ENCODE data around the gene ZNF117. TPM values are rescaled to one million over a fixed set of nuclear protein-coding genes. Genes with fewer than 3 reads are reported as not detected.
A peak's percentile ranks its signal among the peaks of the same experiment; 100 is the strongest.

ZNF117 gene
- total and polyA plus RNA-seq, 9 of the 15 experiments (the other 6 are each of a cell fraction or from before 2014, with no cell fraction given): 2.5 to 18.9 (median 14.1) TPM

DNA sequence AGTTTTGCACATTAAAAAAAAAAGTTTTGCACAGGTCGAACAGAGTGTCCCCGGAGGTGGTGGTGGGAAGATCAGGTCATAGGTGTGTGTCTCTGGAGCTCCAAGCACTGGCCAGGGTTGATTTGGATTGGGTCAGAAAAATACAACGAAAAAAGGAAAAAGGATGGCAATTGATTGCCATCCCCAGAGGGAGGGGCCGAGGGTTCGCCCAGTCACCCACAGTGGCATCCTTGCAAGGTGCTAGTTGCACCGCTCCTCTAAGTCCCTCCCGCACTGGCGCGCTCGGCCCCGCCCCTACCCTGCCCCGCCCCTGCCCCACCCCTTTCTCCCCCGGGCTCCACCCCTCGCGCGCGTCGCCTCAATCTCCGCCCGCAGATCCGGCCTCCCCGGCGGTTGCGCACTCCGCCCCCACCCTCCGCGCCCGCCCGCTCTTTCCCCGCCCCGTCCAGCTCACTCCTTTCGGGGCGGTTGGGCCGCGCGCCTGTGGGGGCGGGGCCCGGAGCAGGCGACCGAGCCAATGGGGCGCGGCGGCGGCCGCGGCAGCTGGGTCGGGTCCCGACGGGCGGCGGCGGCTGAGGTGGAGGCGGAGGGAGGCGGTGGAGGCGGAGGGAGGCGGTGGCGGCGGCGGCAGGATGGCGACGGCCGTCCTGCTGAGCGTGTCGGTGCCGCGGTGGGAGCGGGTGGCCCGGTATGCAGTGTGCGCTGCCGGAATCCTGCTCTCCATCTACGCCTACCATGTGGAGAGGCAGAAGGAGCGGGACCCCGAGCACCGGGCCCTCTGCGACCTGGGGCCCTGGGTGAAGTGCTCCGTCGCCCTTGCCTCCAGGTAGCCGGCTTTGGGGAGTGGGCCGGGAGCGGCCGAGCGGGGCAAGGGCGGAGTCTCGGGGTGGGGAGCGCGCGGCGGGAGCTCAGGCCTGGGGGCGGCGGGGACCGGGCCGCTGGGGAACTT lies 47.2 kb upstream of the ZNF117 start (continued):
- TF ChIP-seq NCOA1 (IDR thresholded peaks at IDR 0.05; ENCODE audit: low read depth) (no peak), SMAD4 (CRISPR knock-in tag; conservative IDR thresholded peaks at IDR 0.05) (0 out of 2 replicates have a peak, but pooled peaks have one; percentile 11), RAD21 (CRISPR knock-in tag; conservative IDR thresholded peaks at IDR 0.05 in 1 of 2, IDR thresholded peaks at IDR 0.05 in 1 of 2) (no peak), HNRNPLL (IDR thresholded peaks at IDR 0.05; ENCODE audit: low read depth, low read length, poor library complexity, severe bottlenecking) (peak; percentile 64), PCBP1 (IDR thresholded peaks at IDR 0.05; ENCODE audit: low read depth, low read length, poor library complexity, severe bottlenecking) (peak; percentile 47), THRB (CRISPR knock-in tag; conservative IDR thresholded peaks at IDR 0.05) (0 out of 2 replicates have a peak, but pooled peaks have one; percentile 18), ZNF589 (CRISPR knock-in tag; IDR thresholded peaks at IDR 0.05; ENCODE audit: low read depth) (no peak), SIN3A (IDR thresholded peaks at IDR 0.05; ENCODE audit: borderline replicate concordance in 2 of 2, control insufficient read depth in 1 of 2, low read depth in 2 of 2, low read length in 2 of 2) (peak in 1 of 2 experiments; percentile 34; a peak in 2 of 4 replicates), TAF7 (tag; IDR thresholded peaks at IDR 0.05) (peak; percentile 45; the same call in 1 of the 2 replicates), NFYB (IDR thresholded peaks at IDR 0.05; ENCODE audit: extremely low read depth, insufficient read length) (peak; percentile 13), POLR2H (tag; IDR thresholded peaks at IDR 0.05; ENCODE audit: low read depth) (0 out of 2 replicates have a peak, but pooled peaks have one; percentile 33), HNRNPUL1 (IDR thresholded peaks at IDR 0.05; ENCODE audit: low read length) (no peak), POLR2G (IDR thresholded peaks at IDR 0.05; ENCODE audit: low read depth, low read length) (peak; percentile 88), CREM (IDR thresholded peaks at IDR 0.05; ENCODE audit: low read depth) (peak; percentile 29; the same call in 1 of the 2 replicates), GABPA (tag; conservative IDR thresholded peaks at IDR 0.05; ENCODE audit: low read depth) (no peak; the same call in 1 of the 2 replicates), MLLT1 (IDR thresholded peaks at IDR 0.05) (peak in 1 of 2 experiments; percentile 39; a peak in 1 of 4 replicates), POLR2AphosphoS5 (IDR thresholded peaks at IDR 0.05; ENCODE audit: control insufficient read depth, insufficient read depth, low read depth, low read length) (peak; percentile 38; the same call in 1 of the 2 replicates), VEZF1 (CRISPR knock-in tag; IDR thresholded peaks at IDR 0.05) (peak; percentile 91), TCFL5 (CRISPR knock-in tag; conservative IDR thresholded peaks at IDR 0.05) (no peak), ZNF347 (CRISPR knock-in tag; IDR thresholded peaks at IDR 0.05; ENCODE audit: low read depth) (no peak), ARID2 (IDR thresholded peaks at IDR 0.05) (no peak), GTF2F1 (IDR thresholded peaks at IDR 0.05; ENCODE audit: low read depth, low read length) (no peak)

All from K562 (cell line).